ENCODE measurements around the gene CUEDC1. TPM values are rescaled to one million over a fixed set of nuclear protein-coding genes. Genes with fewer than 3 reads are reported as not detected.

Gene CUEDC1
- total RNA-seq, 1 donor from 2014 or later: 37.0 TPM

DNA sequence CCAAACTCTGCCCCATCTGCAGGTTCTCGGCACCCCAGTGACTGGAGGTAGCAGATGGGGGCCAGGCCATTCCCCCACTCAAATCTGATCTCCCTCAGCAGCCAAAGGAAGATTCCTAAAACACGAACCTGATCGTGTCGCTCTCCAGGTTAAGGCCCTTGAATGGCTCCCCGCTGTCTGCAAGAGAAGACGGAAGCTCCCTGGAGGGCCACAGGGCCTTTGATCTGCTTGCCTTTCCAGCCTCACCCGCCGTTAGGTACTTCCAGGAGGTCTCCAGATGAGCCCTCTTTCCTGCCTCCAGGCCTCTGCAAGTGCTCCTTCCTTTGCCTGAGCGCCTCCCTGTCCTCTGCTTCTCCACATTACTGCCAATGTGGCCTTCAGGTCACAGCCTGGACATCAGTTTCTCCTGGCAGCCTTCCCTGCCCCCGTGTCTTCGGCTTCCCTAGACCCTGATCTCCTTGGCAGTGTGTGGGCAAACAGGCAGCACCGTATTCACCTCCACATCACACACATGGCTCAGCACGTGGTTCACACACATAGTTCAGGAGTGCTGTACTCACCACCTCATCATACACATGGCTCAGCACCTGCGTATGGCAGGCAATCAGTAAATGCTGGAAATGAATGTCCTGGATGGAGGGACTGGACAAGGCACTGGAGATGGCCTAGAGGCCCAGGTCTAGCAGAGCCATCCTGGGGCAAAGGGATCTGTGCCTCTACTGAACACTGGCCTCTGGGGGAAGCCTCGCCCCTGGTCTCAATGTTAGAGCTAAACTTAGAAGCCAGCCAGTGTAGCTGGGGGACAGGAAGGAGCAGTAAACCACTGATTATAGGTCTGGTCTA lies 79.0 kb downstream of the CUEDC1 start:
- Mint-ChIP-seq H3K36me3 (peaks cover 7% of the 10 kb centered on the region), H3K9me3 (no peaks in the 10 kb centered on the region), H3K4me3 (no peak overlapping the region), H3K4me1 (peaks cover 79% of the 10 kb centered on the region), H3K27me3 (ENCODE audit: low read depth) (no peaks in the 10 kb centered on the region), H3K27ac (peak overlapping the region; percentile 98)
- TF ChIP-seq CTCF (IDR thresholded peaks at IDR 0.05; ENCODE audit: unreplicated experiment): no peak
- DNase-seq (ENCODE audit: low spot score in 2 of 2, unreplicated experiment in 2 of 2): no peak

DNA sequence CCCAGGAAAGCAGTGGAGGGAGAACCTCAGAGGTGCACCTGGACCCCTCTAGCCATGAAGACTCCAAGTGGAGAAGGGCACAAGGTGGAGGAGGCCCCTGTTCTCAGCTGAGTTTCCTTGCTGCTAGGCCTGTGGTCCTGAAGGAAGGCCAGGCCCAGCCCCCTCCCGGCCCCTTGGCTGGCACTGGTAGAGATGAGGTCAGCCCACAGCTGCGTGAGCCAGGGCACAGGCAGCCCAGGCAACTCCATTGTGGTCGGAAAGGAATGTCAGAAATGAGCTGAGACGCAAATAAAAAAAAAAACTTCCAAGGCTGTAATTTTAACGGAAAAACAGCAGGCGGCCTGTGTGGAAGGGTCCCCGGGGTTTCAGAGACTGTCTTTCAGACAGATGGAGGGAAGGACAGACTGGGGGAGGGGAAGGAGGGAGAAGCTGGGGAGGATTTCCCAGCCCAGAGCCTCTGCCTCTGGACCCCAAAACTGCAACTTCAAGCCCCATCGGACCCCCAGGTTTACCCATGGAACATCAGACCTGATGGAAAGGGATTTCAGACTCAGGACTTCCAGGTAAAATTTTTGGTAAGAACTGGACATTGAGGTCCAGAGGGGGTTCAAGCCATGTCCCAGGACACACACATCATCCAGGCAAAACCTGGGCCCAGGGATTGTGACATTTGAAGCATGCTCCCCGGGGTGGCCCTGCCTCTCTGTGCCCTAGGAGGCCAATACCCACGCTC lies 79.8 kb downstream of the CUEDC1 start:
- Mint-ChIP-seq H3K4me3 (peak overlapping the region; percentile 31), H3K36me3 (peaks cover 7% of the 10 kb centered on the region), H3K27me3 (ENCODE audit: low read depth) (no peaks in the 10 kb centered on the region), H3K9me3 (no peaks in the 10 kb centered on the region), H3K4me1 (peaks cover 71% of the 10 kb centered on the region), H3K27ac (peak overlapping the region; percentile 98)
- TF ChIP-seq CTCF (IDR thresholded peaks at IDR 0.05; ENCODE audit: unreplicated experiment): peak; percentile 70
- peak; percentile 71 to 81 for DNase-seq (ENCODE audit: low spot score in 2 of 2, unreplicated experiment in 2 of 2)

- H3K36me3 Mint-ChIP-seq: peaks cover 13% of the 10 kb centered on the region
- peak; percentile 66 to 83 for DNase-seq (ENCODE audit: low spot score in 2 of 2, unreplicated experiment in 2 of 2)
- H3K27ac Mint-ChIP-seq: peak overlapping the region; percentile 98
- no peaks in the 10 kb centered on the region for H3K27me3 Mint-ChIP-seq (ENCODE audit: low read depth)
- H3K9me3 Mint-ChIP-seq: no peaks in the 10 kb centered on the region
- peaks cover 71% of the 10 kb centered on the region for H3K4me1 Mint-ChIP-seq
- H3K4me3 Mint-ChIP-seq: peak overlapping the region; percentile 31
- no peak for TF ChIP-seq CTCF (IDR thresholded peaks at IDR 0.05; ENCODE audit: unreplicated experiment)
Observed at GRCh38 chr17:57874434-57875289, 80.5 kb downstream of the CUEDC1 start.

DNA sequence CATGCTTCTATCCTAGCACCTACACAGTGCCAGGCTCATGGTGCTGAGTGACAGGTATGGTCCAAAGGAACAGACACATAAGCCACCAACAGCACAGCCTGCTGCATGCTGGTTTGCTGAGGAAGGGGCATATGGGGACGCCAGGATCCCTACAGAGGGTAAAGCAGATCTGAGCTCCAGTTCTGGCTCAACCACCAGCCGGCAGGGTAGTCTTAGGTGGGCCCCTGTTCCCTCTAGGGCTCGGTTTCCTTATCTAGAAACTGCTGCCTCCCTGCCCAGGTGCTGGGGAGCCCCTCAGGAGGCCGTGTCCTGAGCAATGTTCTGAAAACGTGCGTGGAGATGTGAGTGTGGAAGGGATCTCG lies 81.2 kb downstream of the CUEDC1 start:
- Mint-ChIP-seq H3K27me3 (ENCODE audit: low read depth) (no peaks in the 10 kb centered on the region), H3K36me3 (peaks cover 13% of the 10 kb centered on the region), H3K9me3 (no peaks in the 10 kb centered on the region), H3K4me3 (no peak overlapping the region), H3K27ac (peak overlapping the region; percentile 98), H3K4me1 (peaks cover 70% of the 10 kb centered on the region)
- DNase-seq (ENCODE audit: low spot score in 2 of 2, unreplicated experiment in 2 of 2): no peak
- no peak for TF ChIP-seq CTCF (IDR thresholded peaks at IDR 0.05; ENCODE audit: unreplicated experiment)

GRCh38 chr17:57873261-57874057 lies 81.8 kb downstream of the CUEDC1 start:
- Mint-ChIP-seq H3K4me3 (no peak overlapping the region), H3K27me3 (ENCODE audit: low read depth) (no peaks in the 10 kb centered on the region), H3K36me3 (peaks cover 13% of the 10 kb centered on the region), H3K9me3 (no peaks in the 10 kb centered on the region), H3K27ac (peak overlapping the region; percentile 98), H3K4me1 (peaks cover 72% of the 10 kb centered on the region)
- no peak for DNase-seq (ENCODE audit: low spot score in 2 of 2, unreplicated experiment in 2 of 2)
- TF ChIP-seq CTCF (IDR thresholded peaks at IDR 0.05; ENCODE audit: unreplicated experiment): no peak

Measured in mesothelial cell of epicardium (in vitro differentiated cells).